ENCODE results near the gene GRPEL1.

GRPEL1 gene

DNA sequence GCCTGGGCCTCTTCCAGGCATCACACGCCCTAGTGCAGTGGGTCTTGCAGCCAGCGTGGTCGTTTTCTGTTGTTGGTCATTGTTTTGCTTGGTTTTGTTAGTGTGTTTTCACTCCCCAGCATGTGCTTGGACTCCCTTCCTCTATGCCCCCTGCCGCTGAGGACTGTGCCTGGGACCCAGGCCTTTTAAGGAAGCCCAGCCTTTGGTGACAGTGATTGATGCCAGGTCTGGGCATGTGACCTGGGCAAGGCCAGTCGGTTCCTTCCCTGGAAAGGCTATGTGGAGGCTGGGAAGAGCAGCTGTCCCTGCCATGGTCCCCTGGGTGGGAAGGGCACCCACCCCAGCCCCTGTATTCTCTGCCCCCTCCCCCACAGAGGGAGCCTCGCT is 8.8 kb upstream of the GRPEL1 start:
- H3K27me3 ChIP-seq (ENCODE audit: low read depth, low read length), result peaks cover 13% of the 10 kb centered on the region; the same call in 1 of the 2 replicates
- no peak overlapping the region for H3K4me3 ChIP-seq (ENCODE audit: low read length)
- no peak overlapping the region for H2AFZ ChIP-seq (ENCODE audit: low read depth, low read length)
- H3K4me1 ChIP-seq (ENCODE audit: low read length), result no peaks in the 10 kb centered on the region
- H3K9me3 ChIP-seq (ENCODE audit: insufficient read depth, low read length), result no peaks in the 10 kb centered on the region
- no peaks in the 10 kb centered on the region for H3K79me2 ChIP-seq (ENCODE audit: low read length)
- H3K4me2 ChIP-seq (ENCODE audit: low read length), result no peak overlapping the region
- H3K9ac ChIP-seq (ENCODE audit: low read length), result no peak overlapping the region
- no peak for TF ChIP-seq EZH2phosphoT487 (IDR thresholded peaks at IDR 0.05; ENCODE audit: low read depth)
- TF ChIP-seq, protein P1, sequence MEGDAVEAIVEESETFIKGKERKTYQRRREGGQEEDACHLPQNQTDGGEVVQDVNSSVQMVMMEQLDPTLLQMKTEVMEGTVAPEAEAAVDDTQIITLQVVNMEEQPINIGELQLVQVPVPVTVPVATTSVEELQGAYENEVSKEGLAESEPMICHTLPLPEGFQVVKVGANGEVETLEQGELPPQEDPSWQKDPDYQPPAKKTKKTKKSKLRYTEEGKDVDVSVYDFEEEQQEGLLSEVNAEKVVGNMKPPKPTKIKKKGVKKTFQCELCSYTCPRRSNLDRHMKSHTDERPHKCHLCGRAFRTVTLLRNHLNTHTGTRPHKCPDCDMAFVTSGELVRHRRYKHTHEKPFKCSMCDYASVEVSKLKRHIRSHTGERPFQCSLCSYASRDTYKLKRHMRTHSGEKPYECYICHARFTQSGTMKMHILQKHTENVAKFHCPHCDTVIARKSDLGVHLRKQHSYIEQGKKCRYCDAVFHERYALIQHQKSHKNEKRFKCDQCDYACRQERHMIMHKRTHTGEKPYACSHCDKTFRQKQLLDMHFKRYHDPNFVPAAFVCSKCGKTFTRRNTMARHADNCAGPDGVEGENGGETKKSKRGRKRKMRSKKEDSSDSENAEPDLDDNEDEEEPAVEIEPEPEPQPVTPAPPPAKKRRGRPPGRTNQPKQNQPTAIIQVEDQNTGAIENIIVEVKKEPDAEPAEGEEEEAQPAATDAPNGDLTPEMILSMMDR (IDR thresholded peaks at IDR 0.05; ENCODE audit: low read depth, low read length), result no peak
- no peak overlapping the region for H3K27ac ChIP-seq (ENCODE audit: low read length)
- no peaks in the 10 kb centered on the region for H3K36me3 ChIP-seq (replicated peaks; ENCODE audit: low read depth, low read length)
- no peaks in the 10 kb centered on the region for H4K20me1 ChIP-seq (ENCODE audit: insufficient read depth, low read length)

DNA sequence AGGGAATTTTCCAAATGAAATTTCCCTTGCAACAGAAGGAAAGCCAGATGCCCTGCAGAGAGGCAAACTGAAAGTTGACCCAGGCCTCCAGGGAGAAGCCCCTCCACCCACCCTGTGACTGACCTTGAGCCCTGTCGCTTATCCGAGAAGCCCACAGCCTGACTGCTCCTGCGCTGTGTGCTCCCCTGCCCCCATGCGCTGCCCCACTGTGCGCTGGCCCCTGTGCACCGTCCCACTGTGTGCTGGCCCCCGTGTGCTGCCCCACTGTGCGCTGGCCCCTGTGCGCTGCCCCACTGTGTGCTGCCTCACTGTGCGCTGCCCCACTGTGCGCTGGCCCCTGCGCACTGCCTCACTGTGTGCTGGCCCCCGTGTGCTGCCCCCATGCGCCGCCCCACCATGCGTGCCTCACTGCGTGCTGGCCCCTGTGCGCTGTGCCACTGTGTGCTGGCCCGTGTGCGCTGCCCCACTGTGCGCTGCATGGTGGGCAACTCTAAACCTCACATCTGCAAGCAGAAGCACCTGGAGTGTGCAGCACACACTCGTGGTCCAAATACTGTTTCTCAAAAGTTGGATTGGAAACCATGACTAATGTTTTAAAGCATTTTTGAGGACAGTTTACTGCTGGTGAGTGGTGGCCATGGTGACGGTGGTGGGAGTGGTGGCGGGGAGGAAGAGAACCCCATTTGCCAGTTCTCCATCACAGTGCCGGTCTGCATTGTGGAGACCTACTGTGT is 8.3 kb upstream of the GRPEL1 start:
- Histone ChIP-seq H3K27ac (ENCODE audit: low read length) (no peak overlapping the region), H3K4me1 (ENCODE audit: low read length) (no peaks in the 10 kb centered on the region), H3K9me3 (ENCODE audit: insufficient read depth, low read length) (no peaks in the 10 kb centered on the region), H3K27me3 (ENCODE audit: low read depth, low read length) (peaks cover 14% of the 10 kb centered on the region; the same call in 1 of the 2 replicates), H4K20me1 (ENCODE audit: insufficient read depth, low read length) (no peaks in the 10 kb centered on the region), H2AFZ (ENCODE audit: low read depth, low read length) (no peak overlapping the region), H3K36me3 (replicated peaks; ENCODE audit: low read depth, low read length) (no peaks in the 10 kb centered on the region), H3K4me3 (ENCODE audit: low read length) (no peak overlapping the region), H3K9ac (ENCODE audit: low read length) (no peak overlapping the region), H3K79me2 (ENCODE audit: low read length) (no peaks in the 10 kb centered on the region), H3K4me2 (ENCODE audit: low read length) (no peak overlapping the region)
- TF ChIP-seq EZH2phosphoT487 (IDR thresholded peaks at IDR 0.05; ENCODE audit: low read depth), result no peak
- TF ChIP-seq, protein P1 (IDR thresholded peaks at IDR 0.05; ENCODE audit: low read depth, low read length), result no peak

DNA sequence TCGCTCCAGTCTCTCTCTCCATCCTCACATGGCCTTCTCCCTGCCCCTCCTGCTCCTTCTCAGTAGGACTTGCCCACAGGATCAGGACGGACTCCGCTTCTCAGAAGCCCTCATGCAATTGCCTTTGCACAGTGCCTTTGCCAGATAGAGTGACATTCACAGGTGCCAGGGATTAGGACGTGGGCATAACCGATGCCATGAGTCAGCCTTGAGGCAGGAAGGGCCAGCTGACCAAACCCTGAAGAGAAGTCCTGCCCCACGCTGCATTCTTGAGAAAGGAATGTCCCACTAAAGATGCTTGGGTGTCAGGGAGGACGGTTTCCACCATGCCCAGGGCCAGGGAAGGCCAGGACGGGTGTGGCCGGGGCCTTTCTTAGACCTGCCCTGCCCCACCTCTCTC is 6.6 kb upstream of the GRPEL1 start:
- TF ChIP-seq, protein P1 (IDR thresholded peaks at IDR 0.05; ENCODE audit: low read depth, low read length), result no peak
- H3K79me2 ChIP-seq (ENCODE audit: low read length), result no peaks in the 10 kb centered on the region
- H2AFZ ChIP-seq (ENCODE audit: low read depth, low read length), result no peak overlapping the region
- no peak overlapping the region for H3K27ac ChIP-seq (ENCODE audit: low read length)
- no peak overlapping the region for H3K4me3 ChIP-seq (ENCODE audit: low read length)
- H3K27me3 ChIP-seq (ENCODE audit: low read depth, low read length), result peaks cover 12% of the 10 kb centered on the region; the same call in 1 of the 2 replicates
- H3K4me2 ChIP-seq (ENCODE audit: low read length), result no peak overlapping the region
- H3K9me3 ChIP-seq (ENCODE audit: insufficient read depth, low read length), result no peaks in the 10 kb centered on the region
- H3K4me1 ChIP-seq (ENCODE audit: low read length), result peaks cover 3% of the 10 kb centered on the region; the same call in 1 of the 2 replicates
- no peaks in the 10 kb centered on the region for H4K20me1 ChIP-seq (ENCODE audit: insufficient read depth, low read length)
- H3K36me3 ChIP-seq (replicated peaks; ENCODE audit: low read depth, low read length), result no peaks in the 10 kb centered on the region
- no peak overlapping the region for H3K9ac ChIP-seq (ENCODE audit: low read length)

DNA sequence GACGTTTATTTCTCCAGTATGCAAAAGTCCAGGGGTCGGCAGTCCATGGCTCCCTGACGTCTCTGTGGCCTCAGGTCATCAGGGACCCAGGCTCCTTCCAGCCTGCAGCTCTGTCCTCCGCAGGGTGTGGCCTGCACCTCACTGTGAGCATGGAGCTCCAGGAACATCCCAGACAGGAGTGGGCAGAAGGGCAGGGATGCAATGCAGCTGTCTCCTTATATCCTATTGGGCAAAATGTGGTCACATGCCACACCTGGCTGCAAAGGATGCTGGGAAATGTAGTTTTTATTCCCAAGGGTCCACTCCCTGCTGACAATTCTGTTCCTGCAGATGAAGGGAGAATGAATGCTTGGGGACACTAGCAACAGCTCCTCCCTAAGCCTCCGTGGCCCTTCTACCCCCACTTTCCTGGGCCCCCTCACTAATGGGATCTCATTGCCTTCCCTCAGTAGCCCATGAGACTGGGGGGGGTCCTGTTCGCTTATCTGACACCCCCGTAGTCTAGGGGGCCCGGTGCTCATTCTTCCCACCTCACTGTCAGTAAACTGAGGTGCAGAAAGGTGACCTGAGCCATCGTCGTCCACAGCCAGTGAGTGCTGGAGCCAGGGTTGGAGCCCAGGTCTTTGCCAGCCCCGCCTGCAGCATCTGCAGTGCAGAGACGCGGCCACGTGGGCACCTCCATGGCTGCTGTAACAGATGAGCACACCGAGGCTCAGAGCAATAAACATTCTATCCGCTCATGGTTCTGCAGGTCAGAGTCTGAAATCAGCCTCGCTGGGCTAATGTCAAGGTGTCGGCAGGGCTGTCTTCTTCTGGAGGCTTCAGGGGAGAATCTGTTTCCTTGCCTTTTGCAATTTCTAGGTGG is 5.9 kb upstream of the GRPEL1 start:
- no peaks in the 10 kb centered on the region for H3K36me3 ChIP-seq (replicated peaks; ENCODE audit: low read depth, low read length)
- no peak overlapping the region for H3K9ac ChIP-seq (ENCODE audit: low read length)
- peaks cover 12% of the 10 kb centered on the region; the same call in 1 of the 2 replicates for H3K27me3 ChIP-seq (ENCODE audit: low read depth, low read length)
- H3K4me2 ChIP-seq (ENCODE audit: low read length), result no peak overlapping the region
- TF ChIP-seq, protein P1 (IDR thresholded peaks at IDR 0.05; ENCODE audit: low read depth, low read length), result no peak
- no peak for TF ChIP-seq EZH2phosphoT487 (IDR thresholded peaks at IDR 0.05; ENCODE audit: low read depth)
- no peak overlapping the region for H2AFZ ChIP-seq (ENCODE audit: low read depth, low read length)
- no peaks in the 10 kb centered on the region for H4K20me1 ChIP-seq (ENCODE audit: insufficient read depth, low read length)
- no peaks in the 10 kb centered on the region for H3K9me3 ChIP-seq (ENCODE audit: insufficient read depth, low read length)
- H3K79me2 ChIP-seq (ENCODE audit: low read length), result no peaks in the 10 kb centered on the region
- H3K27ac ChIP-seq (ENCODE audit: low read length), result no peak overlapping the region
- H3K4me3 ChIP-seq (ENCODE audit: low read length), result no peak overlapping the region
- peaks cover 7% of the 10 kb centered on the region for H3K4me1 ChIP-seq (ENCODE audit: low read length)
